Neural crest cell (in vitro differentiated cells): Measurements from ENCODE around the gene BAIAP2. TPM values are rescaled to one million over a fixed set of nuclear protein-coding genes. Genes with fewer than 3 reads are reported as not detected.
A peak's percentile ranks its signal among the peaks of the same experiment; 100 is the strongest.

ENCODE experiments used
- DNase-seq: peaks from one replicate; pipeline ENCODE4 v3.0.0; 2021; ENCODE audit warnings: low read depth, mixed read lengths, low spot score
- H3K27ac Mint-ChIP-seq: one replicate; pipeline ENCODE4 v1.8.0; 2021; ENCODE audit warnings: mild to moderate bottlenecking, mixed read lengths; ENCODE audit not compliant: unreplicated experiment
- H3K27me3 Mint-ChIP-seq: 2 replicates; pipeline ENCODE4 v1.8.0; 2021; ENCODE audit warnings: low read depth, mild to moderate bottlenecking, mixed read lengths
- H3K36me3 Mint-ChIP-seq: 2 replicates; pipeline ENCODE4 v1.8.0; 2021; ENCODE audit warnings: low read depth, mild to moderate bottlenecking, mixed read lengths
- H3K4me1 Mint-ChIP-seq: 2 replicates; pipeline ENCODE4 v1.8.0; 2021; ENCODE audit warnings: mixed read lengths
- H3K4me3 Mint-ChIP-seq: one replicate; pipeline ENCODE4 v1.8.0; 2021; ENCODE audit warnings: mild to moderate bottlenecking, mixed read lengths
- H3K9me3 Mint-ChIP-seq: 2 replicates; pipeline ENCODE4 v1.8.0; 2021; ENCODE audit warnings: mixed read lengths
- total RNA-seq: library from RNA; stranded (reverse); gene quantifications from 2 replicates; pipeline ENCODE4 v1.2.1, GENCODE V29; 2021
- TF ChIP-seq, protein P1 (sequence below): fragments of 200-600 bp; sonication (generic); conservative IDR thresholded peaks from 2 replicates; pipeline ENCODE4 v1.5.0; 2021; ENCODE audit warnings: antibody characterized with exemption, mild to moderate bottlenecking

Gene BAIAP2
- total RNA-seq, 1 donor from 2014 or later, result 47.5 TPM

DNA sequence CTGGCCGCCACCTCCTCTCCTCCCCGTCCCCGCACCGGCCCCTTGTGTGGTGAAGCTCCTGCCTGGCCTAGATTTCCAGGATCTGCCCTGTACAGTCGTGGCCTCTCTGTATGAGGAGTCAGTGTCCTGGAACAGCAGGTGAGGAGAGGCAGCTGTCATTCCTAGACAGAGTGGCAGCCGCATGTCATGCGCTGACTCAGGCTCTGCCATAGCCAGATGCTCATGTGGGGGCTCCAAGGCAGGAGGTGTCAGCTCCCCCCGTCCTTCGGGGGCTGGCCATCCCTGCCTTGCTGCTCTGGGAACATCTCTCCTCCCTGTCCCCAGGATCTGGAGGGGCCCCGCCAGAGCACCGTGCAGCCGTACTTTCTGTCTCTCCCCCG is 60.4 kb downstream of the BAIAP2 start:
- TF ChIP-seq, protein P1, sequence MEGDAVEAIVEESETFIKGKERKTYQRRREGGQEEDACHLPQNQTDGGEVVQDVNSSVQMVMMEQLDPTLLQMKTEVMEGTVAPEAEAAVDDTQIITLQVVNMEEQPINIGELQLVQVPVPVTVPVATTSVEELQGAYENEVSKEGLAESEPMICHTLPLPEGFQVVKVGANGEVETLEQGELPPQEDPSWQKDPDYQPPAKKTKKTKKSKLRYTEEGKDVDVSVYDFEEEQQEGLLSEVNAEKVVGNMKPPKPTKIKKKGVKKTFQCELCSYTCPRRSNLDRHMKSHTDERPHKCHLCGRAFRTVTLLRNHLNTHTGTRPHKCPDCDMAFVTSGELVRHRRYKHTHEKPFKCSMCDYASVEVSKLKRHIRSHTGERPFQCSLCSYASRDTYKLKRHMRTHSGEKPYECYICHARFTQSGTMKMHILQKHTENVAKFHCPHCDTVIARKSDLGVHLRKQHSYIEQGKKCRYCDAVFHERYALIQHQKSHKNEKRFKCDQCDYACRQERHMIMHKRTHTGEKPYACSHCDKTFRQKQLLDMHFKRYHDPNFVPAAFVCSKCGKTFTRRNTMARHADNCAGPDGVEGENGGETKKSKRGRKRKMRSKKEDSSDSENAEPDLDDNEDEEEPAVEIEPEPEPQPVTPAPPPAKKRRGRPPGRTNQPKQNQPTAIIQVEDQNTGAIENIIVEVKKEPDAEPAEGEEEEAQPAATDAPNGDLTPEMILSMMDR, result no peak
- Mint-ChIP-seq H3K27me3 (no peaks in the 10 kb centered on the region), H3K4me1 (peaks cover 48% of the 10 kb centered on the region), H3K27ac (peak overlapping the region; percentile 99), H3K4me3 (peak overlapping the region; percentile 77), H3K36me3 (no peaks in the 10 kb centered on the region), H3K9me3 (no peaks in the 10 kb centered on the region)
- DNase-seq, result peak; percentile 39

DNA sequence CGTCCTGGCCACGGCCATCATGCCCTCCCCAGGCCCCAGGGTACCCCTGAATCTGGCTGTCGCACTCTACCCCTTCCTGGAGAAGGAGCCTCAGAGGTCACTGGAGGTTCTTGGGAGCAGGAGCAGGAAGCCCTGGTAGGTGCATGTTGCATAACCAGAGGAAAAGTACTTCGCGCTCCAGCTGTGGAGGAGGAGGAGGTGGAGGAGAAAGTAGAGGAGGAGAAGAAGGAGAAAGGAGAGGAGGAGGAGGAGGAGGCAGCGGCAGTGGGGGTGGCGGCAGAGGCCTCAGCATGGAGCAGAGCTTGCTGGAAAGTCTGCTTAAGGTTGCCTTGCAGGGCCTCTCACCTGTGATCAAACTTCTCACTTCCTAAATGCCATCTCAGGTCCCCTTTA is 61.8 kb downstream of the BAIAP2 start:
- H3K4me3 Mint-ChIP-seq, result no peak overlapping the region
- H3K4me1 Mint-ChIP-seq, result peaks cover 48% of the 10 kb centered on the region
- H3K36me3 Mint-ChIP-seq, result no peaks in the 10 kb centered on the region
- H3K9me3 Mint-ChIP-seq, result no peaks in the 10 kb centered on the region
- TF ChIP-seq, protein P1, result no peak
- H3K27ac Mint-ChIP-seq, result peak overlapping the region; percentile 62
- DNase-seq, result no peak
- H3K27me3 Mint-ChIP-seq, result no peaks in the 10 kb centered on the region

DNA sequence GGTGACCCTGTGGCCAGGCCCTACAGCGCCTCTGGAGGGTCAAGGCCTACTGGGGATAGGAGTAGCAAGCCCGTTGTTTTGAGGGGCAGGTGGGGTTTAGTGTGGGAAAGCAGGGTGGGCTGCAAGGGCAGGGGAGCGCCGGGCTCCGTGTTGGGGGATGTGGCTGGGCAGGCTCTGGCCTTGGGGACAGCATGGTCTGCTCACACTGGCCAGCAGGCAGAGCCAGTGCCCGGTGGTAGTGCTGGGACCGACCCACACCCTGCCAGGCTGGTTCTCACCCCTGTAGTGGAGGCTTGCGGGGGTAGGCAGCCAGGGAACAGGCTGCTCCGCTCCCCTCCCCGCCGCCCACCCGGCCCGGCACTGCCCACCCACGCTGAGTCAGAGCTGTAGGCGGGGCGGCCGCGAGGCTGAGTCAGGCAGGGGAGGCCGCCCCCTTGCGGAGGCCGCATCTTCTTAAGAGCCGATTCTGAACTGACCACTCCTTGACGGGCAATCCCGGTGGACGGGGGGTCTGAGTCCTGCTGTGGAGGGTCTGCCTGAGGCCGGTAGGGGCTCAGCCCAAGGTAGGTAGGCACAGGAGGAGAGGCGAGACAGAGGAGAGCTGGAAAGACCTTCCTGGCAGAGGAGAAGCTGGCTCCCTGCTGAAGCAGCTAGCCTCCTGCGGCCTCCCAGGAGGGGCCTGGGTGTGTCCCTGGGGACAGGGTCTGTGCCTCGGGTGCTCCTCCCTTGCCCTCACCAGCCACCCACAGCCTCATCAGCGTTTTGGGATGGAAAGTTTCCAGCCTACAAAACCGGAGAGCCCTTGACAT is 62.4 kb downstream of the BAIAP2 start:
- Mint-ChIP-seq H3K36me3 (no peaks in the 10 kb centered on the region), H3K4me3 (no peak overlapping the region), H3K4me1 (peaks cover 47% of the 10 kb centered on the region), H3K27ac (peak overlapping the region; percentile 89), H3K9me3 (no peaks in the 10 kb centered on the region), H3K27me3 (no peaks in the 10 kb centered on the region)
- TF ChIP-seq, protein P1, result peak; percentile 70
- peak; percentile 77 for DNase-seq

DNA sequence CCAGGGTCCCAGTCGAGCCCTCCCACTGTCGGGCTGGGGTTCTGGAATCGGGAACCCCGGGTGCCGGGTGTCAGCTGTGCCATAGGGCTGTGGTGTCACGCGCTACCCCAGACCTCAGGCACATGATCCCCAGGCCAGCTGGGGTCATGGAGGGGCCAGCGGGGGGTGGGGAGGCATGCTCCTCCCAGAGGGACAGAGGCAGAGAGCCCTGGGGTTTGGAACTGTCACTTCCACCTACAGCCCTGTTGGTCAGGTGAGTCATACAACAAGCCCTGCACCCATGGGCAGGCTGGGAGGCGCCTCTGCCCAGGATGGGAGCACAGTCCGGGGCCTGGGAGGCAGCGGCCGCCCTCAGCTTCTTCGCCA is 63.0 kb downstream of the BAIAP2 start:
- Mint-ChIP-seq H3K9me3 (no peaks in the 10 kb centered on the region), H3K4me1 (peaks cover 43% of the 10 kb centered on the region), H3K4me3 (no peak overlapping the region), H3K36me3 (no peaks in the 10 kb centered on the region), H3K27ac (no peak overlapping the region), H3K27me3 (no peaks in the 10 kb centered on the region)
- no peak for DNase-seq
- TF ChIP-seq, protein P1, result no peak

DNA sequence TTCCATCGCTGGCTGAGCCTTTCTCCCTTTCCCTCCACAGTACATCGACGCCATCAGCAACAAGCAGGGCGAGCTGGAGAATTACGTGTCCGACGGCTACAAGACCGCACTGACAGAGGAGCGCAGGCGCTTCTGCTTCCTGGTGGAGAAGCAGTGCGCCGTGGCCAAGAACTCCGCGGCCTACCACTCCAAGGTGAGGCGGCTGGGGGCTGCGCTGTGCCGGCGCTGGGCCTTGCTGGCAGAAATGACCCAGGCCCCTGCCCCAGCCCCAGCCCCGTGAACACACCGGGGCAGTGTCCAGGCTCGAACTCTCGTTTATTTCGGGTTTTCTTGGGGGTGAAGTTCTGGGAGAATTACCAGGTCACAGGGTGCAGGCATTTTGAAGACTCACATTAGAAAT is 64.9 kb downstream of the BAIAP2 start:
- Mint-ChIP-seq H3K9me3 (no peaks in the 10 kb centered on the region), H3K36me3 (no peaks in the 10 kb centered on the region), H3K4me3 (no peak overlapping the region), H3K4me1 (peaks cover 25% of the 10 kb centered on the region), H3K27ac (peak overlapping the region; percentile 75), H3K27me3 (no peaks in the 10 kb centered on the region)
- TF ChIP-seq, protein P1, result no peak
- no peak for DNase-seq
